Body of pancreas (tissue), 4 donors: ENCODE data around the gene NKAIN2.

ENCODE experiments used
- CTCF ChIP-seq, 7 experiments: fragments of 450-650 bp in 4 of 7; fragments of 200-600 bp in 3 of 7; sonication (generic) in 3 of 7; IDR thresholded peaks; one replicate each; pipeline ENCODE4 v1.5.1; 2016 to 2019; ENCODE audit warnings: antibody characterized with exemption in 7 of 7
- POLR2A ChIP-seq, 3 donors: fragments of 450-650 bp; IDR thresholded peaks; one replicate each; pipeline ENCODE4 v1.6.1; 2016; ENCODE audit warnings: antibody characterized with exemption in 3 of 3, mild to moderate bottlenecking in 2 of 3

GRCh38 chr6:124423621-124424020 lies 620.0 kb downstream of the NKAIN2 start:
- TF ChIP-seq CTCF (IDR thresholded peaks at IDR 0.05) (no peak), POLR2A (IDR thresholded peaks at IDR 0.05) (no peak)
